NCI-H446 (cell line): ENCODE data around the gene PBRM1.

Experiments used
- DNase-seq, 2 experiments: peaks; one replicate each; lab custom pipeline; 2025; lab: John Stamatoyannopoulos, UW

Gene PBRM1

GRCh38 chr3:52574056-52574965 is 111.4 kb downstream of the PBRM1 start:
- no peak for DNase-seq

GRCh38 chr3:52572221-52572620 is 113.5 kb downstream of the PBRM1 start:
- DNase-seq: no peak

- DNase-seq: no peak
Observed at GRCh38 chr3:52570076-52570475, 115.6 kb downstream of the PBRM1 start.

- DNase-seq: no peak
Observed at GRCh38 chr3:52568069-52568468, 117.6 kb downstream of the PBRM1 start.

GRCh38 chr3:52563984-52564383 is 121.7 kb downstream of the PBRM1 start:
- no peak for DNase-seq

- no peak for DNase-seq
Observed at GRCh38 chr3:52561028-52561747, 124.5 kb downstream of the PBRM1 start.

GRCh38 chr3:52558436-52558835 is 127.3 kb downstream of the PBRM1 start:
- DNase-seq: no peak

GRCh38 chr3:52557011-52557960 is 128.4 kb downstream of the PBRM1 start:
- no peak for DNase-seq

GRCh38 chr3:52555056-52555455 is 130.7 kb downstream of the PBRM1 start:
- no peak for DNase-seq

GRCh38 chr3:52554026-52554755 is 131.5 kb downstream of the PBRM1 start:
- DNase-seq: no peak

- no peak for DNase-seq
Observed at GRCh38 chr3:52552089-52552488, 133.6 kb downstream of the PBRM1 start.

- no peak for DNase-seq
Observed at GRCh38 chr3:52551118-52551517, 134.6 kb downstream of the PBRM1 start.

- DNase-seq: no peak
Observed at GRCh38 chr3:52547143-52547542, 138.6 kb downstream of the PBRM1 start.

GRCh38 chr3:52546111-52546901 is 139.4 kb downstream of the PBRM1 start:
- DNase-seq: no peak

- no peak for DNase-seq
Observed at GRCh38 chr3:52544937-52545336, 140.8 kb downstream of the PBRM1 start.

GRCh38 chr3:52541050-52541449 is 144.7 kb downstream of the PBRM1 start:
- DNase-seq: no peak

- no peak for DNase-seq
Observed at GRCh38 chr3:52539010-52539653, 146.6 kb downstream of the PBRM1 start.

GRCh38 chr3:52537726-52538421 is 147.8 kb downstream of the PBRM1 start:
- DNase-seq: no peak

- no peak for DNase-seq
Observed at GRCh38 chr3:52537165-52537620, 148.5 kb downstream of the PBRM1 start.
